Activated T-cell treated with anti-CD3 and anti-CD28 coated beads for 24 hours (primary cell): ENCODE results near the gene LITAFD.
A peak's percentile ranks its signal among the peaks of the same experiment; 100 is the strongest.
"Not testable (repeated sequence)": the region's sequence is repeated elsewhere in the genome, so short reads cannot be mapped to it uniquely, and the experiment has no call there.

Experiments
- DNase-seq: peaks from one replicate; pipeline ENCODE4 v3.0.0-alpha.2; 2020; ENCODE audit warnings: low read depth

The LITAFD gene

DNA sequence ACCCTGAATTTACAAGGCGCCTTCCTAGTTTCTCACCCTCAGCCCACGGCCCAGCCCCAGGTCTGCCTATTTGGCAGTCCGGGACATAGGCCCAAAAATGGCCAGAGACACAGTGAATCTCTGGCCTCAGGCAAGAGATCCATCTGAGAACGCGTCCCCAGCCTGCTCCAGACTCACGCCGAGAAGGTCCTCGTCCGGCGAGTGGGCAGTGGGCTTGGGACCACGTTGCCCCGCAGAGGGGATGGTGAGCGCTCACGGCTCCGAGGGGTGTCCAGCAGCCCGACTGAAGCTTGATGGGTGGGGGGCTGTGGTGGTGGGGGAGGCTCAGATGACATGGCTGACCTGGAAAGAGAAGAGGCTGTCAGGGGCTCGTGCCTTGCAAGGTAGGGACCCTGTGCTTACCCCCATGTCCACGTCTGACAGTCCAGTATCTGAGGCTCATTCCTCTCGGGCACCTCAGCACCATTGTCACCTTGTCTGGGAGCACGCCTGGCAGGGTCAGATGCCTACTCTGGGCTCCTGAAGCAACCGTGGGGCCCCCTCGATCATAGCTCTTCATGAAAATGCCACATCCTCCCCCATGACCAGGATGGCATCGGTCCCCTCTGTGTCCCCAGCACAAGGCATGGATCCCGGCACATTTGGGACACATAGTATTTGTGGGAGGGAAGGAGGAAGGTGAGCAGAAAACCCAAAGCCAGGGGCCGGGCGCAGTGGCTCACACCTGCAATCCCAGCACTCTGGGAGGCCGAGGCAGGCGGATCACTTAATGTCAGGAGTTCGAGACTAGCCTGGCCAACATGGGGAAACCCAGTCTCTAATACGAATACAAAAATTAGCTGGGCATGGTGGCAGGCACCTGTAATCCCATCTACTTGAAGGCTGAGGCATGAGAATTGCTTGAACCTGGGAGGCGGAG lies 22.9 kb upstream of the LITAFD start:
- no peak for DNase-seq

DNA sequence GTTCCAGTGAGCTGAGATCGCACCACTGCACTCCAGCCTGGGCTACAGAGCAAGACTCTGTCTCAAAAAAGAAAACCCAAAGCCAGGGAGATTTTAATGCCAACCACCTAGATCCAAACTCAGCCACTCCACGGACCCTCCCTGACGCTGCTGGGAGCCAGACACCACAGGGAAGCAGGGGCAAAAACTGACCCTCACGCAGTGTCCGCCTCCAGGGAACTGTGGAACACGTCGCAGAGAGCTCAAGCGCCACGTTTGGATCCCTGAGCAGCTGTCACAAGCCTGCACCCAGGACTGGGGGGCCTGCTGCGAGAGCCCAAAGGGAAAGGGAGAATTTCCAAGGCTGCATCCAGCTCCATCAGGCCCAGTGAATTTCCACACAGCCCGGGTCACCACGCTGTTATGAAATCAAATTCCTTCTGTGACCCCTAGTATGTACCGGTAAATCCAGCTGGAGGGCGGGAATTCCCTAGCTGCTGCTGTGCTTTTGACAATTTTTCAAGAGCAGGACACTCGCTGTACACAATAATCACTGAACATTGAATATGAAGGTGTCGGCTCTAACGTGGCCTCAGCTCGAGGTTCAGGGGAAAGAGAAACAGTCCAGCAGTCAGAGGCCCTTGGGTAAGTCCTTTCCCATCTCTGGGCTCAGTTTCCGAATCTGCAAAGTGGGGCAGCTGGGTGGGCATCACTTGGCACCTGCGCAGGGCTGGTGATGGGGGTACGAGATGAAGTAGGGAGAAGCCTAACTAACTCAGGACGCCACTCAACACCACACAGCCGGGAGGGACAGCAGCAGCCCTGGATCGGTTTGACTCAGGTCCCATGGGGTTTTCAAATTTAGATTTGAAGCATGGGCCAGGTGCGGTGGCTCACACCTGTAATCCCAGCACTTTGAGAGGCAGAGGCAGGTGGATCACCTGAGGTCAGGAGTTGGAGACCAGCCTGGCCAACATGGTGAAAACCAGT lies 22.0 kb upstream of the LITAFD start:
- DNase-seq: no peak

DNA sequence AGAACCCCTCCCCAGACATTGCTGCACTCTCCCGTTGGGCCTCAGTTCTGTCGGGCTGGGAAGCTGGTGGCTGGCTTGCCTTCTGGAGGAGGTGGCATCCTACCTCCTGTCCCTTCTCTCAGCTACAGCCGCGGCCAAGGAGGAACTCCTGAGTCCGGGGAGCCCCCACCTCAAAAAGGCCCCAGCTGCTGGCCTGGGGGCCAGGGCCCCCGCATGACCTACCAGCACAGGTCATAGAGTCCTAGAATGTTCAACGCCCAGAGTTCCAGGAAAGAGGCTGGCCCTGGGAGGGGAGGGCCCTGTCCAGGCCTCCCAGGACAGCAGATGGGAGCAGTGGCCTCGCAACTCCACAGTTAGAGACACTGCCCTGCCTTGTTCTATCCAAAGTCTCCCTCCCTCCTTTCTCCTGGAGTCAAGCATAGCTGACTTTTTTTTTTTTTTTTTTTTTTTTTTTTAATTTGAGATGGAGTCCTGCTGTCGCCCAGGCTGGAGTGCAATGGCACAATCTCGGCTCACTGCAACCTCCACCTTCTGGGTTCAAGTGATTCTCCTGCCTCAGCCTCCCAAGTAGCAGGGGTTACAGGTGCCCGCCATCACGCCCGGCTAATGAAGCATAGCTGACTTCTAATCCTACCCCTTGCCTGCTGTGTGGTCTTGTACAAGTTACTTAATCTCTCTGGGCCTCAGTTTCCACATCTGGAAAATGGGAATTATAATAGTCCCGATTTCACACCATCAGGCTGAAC lies 20.4 kb upstream of the LITAFD start:
- DNase-seq: no peak

DNA sequence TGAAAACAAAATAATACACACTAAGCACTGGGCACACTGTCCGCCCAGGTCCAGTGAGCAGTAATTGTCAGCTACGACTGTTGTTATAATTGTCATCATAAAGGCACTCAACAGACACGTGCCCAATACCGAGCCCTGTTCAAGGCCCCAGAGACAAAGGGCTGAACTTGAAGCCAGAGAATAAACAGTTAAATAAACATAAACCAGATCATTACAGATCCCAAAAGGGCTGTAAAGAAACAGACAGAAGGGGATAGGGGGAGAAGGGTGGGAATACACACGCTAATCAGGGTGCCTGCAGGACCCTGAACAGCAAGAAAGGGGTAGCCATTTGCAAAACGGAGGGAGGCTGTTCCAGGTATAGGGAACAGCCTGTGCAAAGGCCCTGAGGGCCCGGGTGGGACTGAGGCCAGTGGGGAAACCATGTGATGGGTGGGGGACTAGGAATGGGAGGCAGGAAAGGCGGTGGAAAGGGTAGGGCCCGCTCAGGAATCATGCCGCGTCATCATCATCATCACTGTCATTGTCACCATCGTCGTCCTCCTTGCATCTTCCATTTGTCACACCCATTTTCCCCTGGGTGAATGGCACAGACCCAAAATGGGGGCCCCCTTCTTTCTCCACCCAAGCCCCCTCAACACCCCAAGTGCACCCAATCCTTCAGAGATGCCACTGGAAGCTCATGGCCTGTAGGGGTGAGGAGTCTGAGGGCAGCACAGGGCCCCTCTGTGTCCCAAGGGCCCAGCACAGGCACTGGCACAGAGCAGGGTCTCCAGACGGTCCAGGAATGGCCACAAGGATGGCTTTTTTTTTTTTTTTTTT lies 19.6 kb upstream of the LITAFD start:
- DNase-seq: no peak

DNA sequence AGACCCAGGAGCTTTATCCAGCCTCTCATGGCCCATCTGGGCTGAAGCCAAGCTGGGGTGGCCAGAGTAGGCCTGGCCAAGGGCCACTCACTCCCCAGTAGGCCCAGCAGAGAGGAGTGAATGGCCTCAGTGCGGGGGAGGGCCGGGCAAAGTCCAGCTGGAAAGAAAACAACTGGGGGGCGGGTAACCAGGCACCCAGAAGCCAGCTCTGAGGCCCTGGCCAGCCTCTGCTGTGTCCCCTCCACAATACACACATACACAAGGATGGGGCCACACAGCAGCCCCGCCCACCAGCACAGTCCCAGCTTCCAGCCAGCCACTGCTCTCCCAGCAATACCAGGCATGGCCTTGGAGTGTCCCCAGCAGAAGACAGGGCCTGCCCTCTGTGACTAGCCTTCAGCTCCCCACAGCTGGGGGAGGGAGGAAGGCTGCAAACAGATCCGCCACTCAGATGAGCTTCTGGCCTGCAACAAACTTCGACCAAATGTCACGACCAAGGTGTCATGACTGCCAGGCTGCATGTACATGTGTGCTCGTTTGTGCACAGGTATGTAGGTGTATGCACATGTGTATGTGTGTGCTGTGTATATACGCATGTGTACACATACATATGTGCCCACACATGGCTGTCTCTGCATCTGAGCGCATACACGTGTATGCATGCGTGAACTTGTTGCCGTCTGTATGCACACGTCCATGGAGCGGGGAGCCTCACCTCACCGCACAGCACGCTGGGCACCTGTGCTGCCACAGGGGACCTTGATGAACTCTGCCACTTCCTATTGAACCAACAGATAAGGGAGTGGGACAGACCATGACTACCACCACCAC lies 18.3 kb upstream of the LITAFD start:
- no peak for DNase-seq

DNA sequence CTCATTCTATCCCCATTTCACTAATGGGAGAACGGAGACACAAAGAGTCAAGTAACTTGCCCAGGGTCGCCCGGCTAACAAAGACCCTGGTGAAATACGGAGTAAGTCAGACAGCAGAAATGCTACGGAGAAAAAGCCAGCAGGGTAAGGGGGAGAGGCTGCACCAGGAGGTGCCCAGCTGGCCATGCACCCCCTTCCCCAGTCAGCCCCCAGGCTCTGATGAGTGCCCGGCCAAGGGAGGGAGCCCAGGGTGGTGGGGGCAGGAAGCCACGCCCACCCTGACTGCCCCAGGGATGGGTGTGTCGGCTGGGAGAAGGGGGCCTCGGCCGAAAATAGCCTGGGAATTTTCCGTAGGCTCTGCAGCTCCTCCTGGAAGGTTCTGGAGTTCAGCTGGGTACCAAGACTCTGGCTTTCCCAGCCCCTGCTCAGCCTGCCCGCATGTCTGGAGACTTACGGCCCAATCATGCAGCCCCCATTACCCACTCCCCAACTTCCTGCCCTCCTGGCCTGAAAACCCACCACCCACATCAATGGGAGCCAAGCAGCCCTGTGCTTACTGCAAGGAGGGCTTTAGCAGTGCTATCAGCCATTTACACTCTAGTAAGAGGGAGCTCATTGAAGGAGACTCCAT lies 17.6 kb upstream of the LITAFD start:
- DNase-seq: no peak

DNA sequence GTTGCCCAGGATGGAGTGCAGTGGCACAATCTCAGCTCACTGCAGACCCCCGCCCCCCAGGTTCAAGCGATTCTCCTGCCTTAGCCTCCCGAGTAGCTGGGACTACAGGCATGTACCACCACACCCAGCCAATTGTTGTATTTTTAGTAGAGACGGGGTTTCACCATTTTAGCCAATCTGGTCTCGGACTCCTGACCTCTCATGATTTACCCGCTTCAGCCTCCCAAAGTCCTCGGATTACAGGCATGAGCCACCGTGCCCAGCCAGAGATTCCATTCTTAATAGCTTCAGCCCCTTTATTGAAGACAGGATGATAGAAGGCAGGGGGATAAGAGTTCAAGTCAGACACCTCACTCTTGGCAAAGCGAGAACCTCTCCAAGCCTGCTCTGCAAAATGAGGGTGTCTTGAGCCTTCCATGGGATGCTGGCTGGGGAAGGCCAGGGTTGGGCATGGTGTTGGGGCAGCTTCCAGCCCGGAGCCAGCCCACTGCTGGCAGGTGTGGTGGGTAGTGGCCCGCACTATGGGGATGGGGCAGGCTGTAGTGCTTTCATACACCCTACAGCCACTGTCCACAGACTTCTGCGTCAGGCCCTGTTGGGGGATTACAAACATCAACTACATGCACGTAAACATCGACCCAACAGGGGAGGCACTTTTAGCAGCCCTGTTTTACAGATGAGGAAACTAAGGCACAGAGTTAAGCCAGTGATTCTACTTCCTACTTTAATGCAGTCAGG lies 16.8 kb upstream of the LITAFD start:
- DNase-seq: no peak

DNA sequence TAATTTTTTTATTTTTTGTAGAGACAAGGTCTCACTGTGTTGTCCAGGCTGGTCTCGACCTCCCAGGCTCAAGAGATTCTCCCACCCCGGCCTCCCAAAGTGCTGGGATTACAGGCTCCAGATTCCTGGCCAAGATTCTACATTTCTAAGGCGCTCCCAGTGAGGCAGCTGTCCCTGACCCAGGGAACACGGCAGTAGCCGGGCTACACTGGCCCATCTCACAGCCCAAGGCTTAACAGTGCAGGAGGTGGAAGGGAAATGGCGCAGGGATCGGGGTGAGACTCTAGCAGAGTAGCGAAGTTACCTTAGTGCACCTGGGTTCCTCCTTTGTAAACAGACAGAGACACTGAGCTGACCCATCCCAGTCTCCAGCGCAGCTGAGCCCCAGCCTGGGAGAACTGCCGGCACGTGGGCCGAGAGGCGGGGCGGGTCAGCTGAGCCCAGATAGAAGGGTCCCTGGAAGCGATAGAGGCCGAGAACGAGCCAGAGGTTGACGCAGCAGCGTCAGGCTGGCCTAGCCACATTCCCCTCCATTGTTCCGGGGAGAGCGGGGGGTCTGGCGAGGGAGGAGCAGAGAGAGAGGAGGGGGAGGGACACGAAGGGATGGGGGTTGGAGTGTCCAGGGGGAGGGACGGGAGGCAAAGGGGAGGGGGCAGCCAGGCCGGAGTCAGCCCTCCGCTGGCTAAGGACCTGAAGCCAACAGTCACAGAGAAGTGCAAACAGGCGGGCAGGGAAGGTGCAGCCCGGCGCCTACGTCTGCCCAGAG lies 15.8 kb upstream of the LITAFD start:
- no peak for DNase-seq

DNA sequence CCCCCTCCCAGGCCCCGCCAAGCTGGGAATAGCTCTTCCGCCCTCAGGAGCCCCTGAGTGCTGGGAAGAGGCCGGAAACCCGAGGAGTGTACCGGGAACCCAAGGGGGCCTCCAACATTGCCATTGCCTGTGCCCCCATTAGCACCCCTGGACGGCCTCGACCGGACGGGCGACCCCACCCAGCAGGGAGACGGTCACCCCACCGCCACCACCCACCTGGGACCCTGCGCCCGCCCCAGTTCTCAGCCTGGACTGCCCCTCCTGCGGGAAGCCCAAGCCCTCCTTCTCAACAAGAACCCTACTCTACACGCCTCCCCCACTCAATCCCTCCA lies 15.3 kb upstream of the LITAFD start:
- no peak for DNase-seq

DNA sequence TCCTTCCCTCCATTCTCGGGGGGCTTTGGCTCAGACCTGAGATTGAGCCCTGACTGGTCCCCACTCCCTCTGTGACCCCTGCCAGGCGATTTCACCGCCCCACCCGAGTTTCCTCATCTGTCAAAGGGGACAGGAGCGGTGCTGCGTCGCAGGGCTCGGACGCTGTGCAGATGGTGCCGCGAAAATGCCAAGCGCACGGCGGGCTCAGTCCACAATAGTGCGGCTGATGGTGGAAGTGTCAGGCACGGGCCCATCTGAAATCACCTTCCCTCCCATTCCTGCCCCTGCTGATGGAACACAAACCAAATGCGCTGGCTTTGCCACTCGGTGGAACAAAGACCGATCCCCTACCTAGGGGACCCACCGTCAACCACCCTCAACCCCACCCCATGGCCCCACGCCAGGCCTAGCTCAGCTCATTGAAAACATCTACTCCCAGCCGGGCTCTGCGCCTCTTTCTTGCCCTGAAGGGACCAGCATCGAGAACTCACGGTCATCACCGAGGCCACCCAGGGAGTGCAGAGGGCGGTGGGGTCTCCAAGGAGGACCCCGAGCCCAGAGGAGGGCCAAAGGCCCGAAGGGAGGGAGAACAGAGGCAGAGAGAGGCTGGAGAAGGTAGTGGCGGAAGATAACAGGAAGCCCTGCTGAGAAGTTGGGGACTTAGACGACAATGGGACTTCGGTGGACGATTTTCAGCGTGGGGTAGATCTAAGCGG lies 14.8 kb upstream of the LITAFD start:
- DNase-seq: no peak

DNA sequence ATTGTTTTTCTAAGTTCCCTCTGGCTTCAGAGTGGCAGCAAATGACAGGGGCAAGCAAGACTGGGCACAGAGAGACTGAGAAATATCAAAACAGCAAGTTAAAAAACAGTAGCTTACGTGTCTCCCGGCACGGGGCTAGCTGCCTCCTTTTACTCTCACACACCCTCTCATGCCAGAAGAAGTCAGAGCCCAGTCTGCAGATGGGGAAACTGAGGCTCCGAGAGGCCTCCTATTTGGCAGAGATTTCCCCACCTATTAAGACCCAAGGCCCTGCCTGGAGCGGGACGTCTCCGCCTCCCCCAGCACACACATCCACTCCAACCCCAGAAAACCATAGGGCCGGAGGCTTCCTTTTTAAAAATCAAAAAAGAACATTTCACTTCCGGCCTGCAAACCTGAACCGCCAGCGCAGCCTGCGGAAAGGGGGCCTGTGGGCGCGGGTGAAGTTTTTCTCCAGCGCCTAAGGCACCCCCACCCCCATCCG lies 14.2 kb upstream of the LITAFD start:
- no peak for DNase-seq

DNA sequence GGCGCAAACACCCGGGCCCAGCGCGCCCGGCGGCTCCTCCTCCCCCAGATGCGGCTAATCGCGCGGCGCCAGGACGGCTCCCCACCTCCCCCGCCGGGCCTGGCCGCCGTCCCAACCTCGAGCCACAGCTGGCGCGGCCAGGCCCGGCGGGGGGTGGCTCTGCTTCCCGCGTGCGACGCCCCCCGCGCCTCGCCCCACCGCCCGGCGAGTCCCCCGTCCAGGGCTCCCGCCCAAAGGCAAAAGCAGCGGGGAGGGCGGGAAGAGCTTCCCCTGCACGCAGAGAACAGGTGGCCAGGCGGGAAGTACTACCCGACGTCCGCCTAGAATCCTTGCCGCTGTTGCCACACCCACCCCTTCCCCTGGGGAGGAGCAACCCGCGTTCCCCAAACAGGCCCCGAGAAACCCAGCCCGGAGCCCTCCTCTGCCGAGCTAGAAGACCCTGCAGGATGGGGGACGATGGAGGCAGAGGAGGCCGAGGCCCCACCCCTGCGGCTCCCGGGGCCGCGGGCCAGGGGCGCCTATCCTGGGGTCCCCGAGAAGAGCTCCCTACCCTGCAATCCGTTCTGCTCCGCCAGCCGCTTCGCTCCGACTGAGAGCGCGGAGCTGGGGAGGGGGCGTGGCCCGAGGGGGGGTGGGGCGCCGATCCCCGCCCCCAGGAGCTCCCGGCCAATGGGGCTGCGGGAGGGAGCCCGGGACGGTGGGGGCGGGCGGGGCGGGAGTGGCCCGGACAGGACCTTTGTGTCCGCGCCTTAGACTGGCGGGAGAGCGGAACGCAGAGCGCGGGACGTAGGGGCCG lies 13.5 kb upstream of the LITAFD start, which contains the start of gene CARHSP1:
CARHSP1 (minus strand) TSS at position 591 of the 796 bp plus-strand sequence. CDS start 9,678 bp downstream, outside the sequence.
- peak; percentile 68 for DNase-seq

DNA sequence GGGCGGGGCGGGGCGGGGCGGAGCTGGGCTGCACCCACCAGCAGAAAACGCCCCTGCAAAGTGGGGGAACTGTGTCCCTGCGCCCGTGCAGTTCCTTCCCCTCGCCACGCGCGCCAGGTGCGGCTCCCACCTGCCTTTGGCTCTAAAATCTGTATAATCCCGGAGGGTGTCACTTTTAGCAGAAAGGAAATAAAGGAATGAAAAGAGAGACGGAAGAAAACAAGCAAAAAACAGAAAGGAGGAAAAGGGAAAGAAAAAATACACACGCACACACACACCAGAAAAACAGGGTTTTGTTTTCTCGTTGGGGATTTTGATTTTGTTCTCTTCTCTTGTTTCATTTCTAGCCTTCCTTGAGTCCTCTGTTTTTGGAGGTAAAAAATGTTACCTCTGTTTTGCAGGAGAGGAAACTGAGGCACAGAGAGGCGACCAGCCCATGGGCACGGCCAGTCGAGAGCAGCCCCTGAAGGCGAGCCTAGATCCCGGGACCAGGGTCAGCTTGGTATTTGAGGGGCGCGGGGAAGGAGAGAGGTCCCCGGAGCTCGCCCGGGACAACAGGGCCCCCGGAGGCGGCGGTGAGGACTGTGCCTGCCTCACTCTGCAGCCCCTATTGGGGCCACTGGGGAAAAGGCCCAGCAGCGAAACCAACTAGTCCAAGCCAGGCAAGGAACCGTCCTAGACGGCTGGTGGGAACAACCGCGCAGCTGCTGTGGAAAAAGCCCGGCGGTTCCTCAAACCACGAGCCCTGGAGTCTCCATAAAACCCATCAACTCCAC lies 12.8 kb upstream of the LITAFD start:
- no peak for DNase-seq

DNA sequence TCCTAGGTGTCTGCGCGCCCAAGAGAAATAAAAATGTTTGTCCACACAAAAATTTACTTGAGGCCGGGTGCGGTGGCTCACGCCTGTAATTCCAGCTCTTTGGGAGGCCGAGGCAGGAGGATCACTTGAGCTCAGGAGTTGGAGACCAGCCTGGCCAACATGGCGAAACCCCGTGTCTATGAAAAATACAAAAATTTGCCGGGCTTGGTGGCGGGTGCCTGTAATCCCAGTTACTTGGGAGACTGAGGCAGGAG lies 12.2 kb upstream of the LITAFD start:
- not testable (repeated sequence) for DNase-seq

DNA sequence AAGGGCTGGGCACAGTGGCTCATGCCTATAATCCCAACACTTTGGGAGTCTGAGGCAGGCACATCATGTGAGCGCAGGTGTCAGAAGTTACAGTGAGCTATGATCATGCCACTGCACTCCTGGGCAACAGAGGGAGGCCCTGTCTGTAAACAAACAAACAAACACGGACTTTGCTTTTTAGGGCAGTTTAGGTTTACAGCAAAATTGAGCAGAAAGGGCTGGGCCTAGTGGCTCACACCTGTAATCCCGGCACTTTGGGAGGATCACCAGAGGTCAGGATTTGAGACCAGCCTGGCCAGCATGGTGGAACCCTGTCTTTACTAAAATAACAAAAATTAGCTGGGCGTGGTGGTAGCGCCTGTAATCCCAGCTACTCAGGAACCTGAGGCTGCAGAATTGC lies 10.1 kb upstream of the LITAFD start:
- DNase-seq: no peak
